ENCODE results near the gene SAP30. TPM values are rescaled to one million over a fixed set of nuclear protein-coding genes. Genes with fewer than 3 reads are reported as not detected.
A peak's percentile ranks its signal among the peaks of the same experiment; 100 is the strongest.

Gene SAP30
- total RNA-seq, 4 donors from 2014 or later: 36.5 to 53.4 (median 41.9) TPM

DNA sequence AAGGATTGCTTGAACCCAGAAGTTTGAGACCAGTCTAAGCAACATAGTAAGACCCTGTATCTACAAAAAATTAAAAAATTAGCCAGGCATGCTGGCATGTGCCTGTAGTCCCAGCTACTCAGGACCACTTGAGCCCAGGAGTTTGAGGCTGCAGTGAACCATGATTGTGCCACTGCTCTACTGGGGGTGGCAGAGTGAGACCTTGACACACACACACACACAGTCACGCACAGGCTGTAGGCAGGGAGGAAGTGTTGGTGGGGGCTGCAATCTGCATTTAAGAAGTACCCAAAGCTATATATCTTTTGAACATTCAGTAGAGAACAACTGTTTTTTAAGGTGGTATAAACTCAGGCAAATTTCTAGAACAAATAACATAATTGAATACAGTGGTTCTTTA, 20.9 kb downstream of the SAP30 start:
- H3K9me3 ChIP-seq: no peaks in the 10 kb centered on the region
- TF ChIP-seq, protein P1, sequence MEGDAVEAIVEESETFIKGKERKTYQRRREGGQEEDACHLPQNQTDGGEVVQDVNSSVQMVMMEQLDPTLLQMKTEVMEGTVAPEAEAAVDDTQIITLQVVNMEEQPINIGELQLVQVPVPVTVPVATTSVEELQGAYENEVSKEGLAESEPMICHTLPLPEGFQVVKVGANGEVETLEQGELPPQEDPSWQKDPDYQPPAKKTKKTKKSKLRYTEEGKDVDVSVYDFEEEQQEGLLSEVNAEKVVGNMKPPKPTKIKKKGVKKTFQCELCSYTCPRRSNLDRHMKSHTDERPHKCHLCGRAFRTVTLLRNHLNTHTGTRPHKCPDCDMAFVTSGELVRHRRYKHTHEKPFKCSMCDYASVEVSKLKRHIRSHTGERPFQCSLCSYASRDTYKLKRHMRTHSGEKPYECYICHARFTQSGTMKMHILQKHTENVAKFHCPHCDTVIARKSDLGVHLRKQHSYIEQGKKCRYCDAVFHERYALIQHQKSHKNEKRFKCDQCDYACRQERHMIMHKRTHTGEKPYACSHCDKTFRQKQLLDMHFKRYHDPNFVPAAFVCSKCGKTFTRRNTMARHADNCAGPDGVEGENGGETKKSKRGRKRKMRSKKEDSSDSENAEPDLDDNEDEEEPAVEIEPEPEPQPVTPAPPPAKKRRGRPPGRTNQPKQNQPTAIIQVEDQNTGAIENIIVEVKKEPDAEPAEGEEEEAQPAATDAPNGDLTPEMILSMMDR (IDR thresholded peaks at IDR 0.05): no peak
- TF ChIP-seq EP300 (IDR thresholded peaks at IDR 0.05): no peak
- no peak for TF ChIP-seq POLR2AphosphoS5 (IDR thresholded peaks at IDR 0.05)
- no peaks in the 10 kb centered on the region for H3K27me3 ChIP-seq
- no CpG with 5 or more reads among the region's 1 CpG for WGBS, 2 donors (ENCODE audit: low coverage in 1 of 2)
- ATAC-seq: no peak
- no peak overlapping the region for H3K27ac ChIP-seq
- no peaks in the 10 kb centered on the region for H3K4me1 ChIP-seq
- H3K4me3 ChIP-seq: no peak overlapping the region
- peaks cover 0 to 59% of the 10 kb centered on the region in 2 donors for H3K36me3 ChIP-seq

DNA sequence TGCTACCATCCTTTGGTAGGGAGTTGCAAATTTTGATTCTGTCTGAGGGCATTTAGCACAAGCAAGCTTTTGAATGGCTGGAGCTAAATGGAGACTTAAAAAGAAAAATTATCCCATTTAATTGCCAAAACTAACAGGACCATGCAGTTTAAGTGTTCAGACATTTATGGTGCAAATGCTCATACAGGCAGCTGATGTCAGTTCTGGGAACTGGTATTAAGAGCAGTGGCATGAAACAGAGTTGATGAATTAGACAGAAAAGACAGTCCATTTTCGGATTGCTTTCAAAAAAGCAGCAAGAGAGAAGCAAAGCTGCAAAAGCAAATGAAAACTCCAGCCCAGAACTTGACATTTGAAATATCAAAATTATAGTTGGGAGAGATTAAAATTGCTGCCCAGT, 26.9 kb downstream of the SAP30 start:
- H3K36me3 ChIP-seq: peaks cover 0 to 29% of the 10 kb centered on the region in 2 donors
- H3K9me3 ChIP-seq: no peaks in the 10 kb centered on the region
- WGBS, 2 donors (ENCODE audit: low coverage in 1 of 2): 20 to 37% methylated on average over 1 of the region's 1 CpG
- no peak overlapping the region for H3K4me3 ChIP-seq
- ATAC-seq: no peak
- H3K27ac ChIP-seq: peak overlapping the region in 2 of 4 donors; percentile 21 to 36
- H3K4me1 ChIP-seq: peaks cover 0 to 16% (median 0%) of the 10 kb centered on the region in 3 donors
- H3K27me3 ChIP-seq: no peaks in the 10 kb centered on the region
- TF ChIP-seq POLR2AphosphoS5 (IDR thresholded peaks at IDR 0.05) (peak; percentile 53), POLR2A (IDR thresholded peaks at IDR 0.05) (no peak)

DNA sequence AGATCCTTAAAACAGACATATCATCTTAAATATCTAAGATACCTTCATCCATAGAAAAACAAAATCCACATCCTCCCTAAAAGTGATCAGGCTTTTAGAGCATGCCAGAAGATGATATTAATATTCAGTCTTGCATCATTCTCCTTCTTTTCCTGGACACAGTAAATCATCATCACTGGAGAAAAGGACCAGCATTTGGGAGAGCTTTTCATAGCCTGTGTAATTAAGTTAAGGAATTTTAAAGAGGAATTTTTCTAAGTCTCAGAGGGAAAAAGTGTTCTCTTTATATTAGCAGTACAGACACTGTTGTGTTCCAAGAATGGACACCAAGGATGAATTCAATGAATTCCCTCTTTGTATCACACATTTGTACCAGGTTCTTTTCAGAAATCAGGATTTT, 27.5 kb downstream of the SAP30 start:
- Histone ChIP-seq H3K27me3 (no peaks in the 10 kb centered on the region), H3K27ac (peak overlapping the region in 3 of 4 donors; percentile 11 to 57 (median 36)), H3K36me3 (peaks cover 0 to 27% of the 10 kb centered on the region in 2 donors), H3K4me3 (no peak overlapping the region), H3K4me1 (peaks cover 0 to 16% (median 0%) of the 10 kb centered on the region in 3 donors), H3K9me3 (no peaks in the 10 kb centered on the region)
- TF ChIP-seq, protein P1 (IDR thresholded peaks at IDR 0.05): no peak
- peak; percentile 39 for TF ChIP-seq POLR2AphosphoS5 (IDR thresholded peaks at IDR 0.05)
- ATAC-seq: no peak

DNA sequence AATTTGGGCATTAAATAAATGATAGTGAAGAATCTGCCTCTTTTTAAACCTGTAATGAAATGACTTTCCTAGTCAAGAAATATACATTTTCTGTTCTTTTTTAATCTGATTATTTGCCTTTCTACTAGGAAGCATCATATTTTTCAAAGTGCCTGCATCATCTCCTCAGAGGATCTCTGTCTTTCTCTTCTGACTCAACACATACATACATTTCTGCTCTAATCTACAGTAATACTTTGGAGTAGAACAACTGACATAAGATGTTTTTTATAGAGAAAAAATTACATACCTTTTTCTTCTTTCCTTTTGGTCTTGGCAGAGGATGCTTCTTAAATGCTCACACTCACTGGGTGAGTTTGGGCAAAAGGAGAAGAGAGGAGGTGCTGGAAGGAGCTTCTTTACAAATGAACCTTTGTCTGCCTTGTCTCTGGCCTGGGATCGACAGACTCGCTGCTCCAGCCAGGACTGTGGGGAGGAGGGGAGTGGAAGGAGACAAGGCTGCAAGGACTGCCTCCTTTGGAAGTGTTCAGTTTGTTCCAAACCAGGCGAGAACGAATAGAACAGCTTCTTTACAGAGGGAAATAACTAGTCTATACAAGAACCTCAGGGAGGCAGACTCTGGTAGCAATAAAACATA, 28.1 kb downstream of the SAP30 start, which contains the start of gene SCRG1:
Gene SCRG1, minus strand, starts transcription at position 338 of the 637 bp plus-strand sequence. CDS start 7,702 bp downstream, outside the sequence.
- peak within 1 kb of the TSS in 1 of 2 donors; percentile 10 for H3K4me3 ChIP-seq
- peak; percentile 76 for ATAC-seq
- no peaks in the 10 kb centered on the region for H3K27me3 ChIP-seq
- peaks cover 0 to 16% (median 0%) of the 10 kb centered on the region in 3 donors for H3K4me1 ChIP-seq
- TF ChIP-seq POLR2A (IDR thresholded peaks at IDR 0.05): no peak
- no peak for TF ChIP-seq EP300 (IDR thresholded peaks at IDR 0.05)
- TF ChIP-seq POLR2AphosphoS5 (IDR thresholded peaks at IDR 0.05): no peak
- TF ChIP-seq, protein P1 (IDR thresholded peaks at IDR 0.05): no peak
- WGBS, 2 donors (ENCODE audit: low coverage in 1 of 2): 19% methylated on average over 4 of the region's 4 CpGs; no CpG with 5 or more reads in 1 of the 2 donors
- H3K9me3 ChIP-seq: no peaks in the 10 kb centered on the region
- H3K36me3 ChIP-seq: peaks cover 0 to 27% of the 10 kb centered on the region in 2 donors
- peak within 1 kb of the TSS; percentile 31 to 63 (median 46) for H3K27ac ChIP-seq

DNA sequence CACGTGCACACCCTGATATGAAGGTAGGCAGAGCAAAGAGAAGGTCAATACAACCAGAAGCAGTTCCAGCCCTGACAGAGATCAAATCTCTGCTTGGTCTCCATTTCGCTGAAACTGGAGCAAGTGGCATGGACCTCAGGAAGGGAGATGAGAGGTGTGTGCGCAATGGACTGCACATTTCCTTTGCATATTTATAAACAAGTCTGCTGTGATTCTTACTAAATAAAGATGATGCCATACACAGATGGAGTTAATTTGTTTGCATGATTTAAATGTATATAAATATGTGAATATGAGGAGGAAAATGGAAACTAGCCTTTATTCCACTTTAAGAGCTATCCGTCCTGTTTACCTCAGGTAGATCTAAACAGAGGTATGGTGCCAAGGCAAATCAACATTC, 30.3 kb downstream of the SAP30 start:
- Histone ChIP-seq H3K4me3 (no peak overlapping the region), H3K4me1 (peaks cover 0 to 16% (median 0%) of the 10 kb centered on the region in 3 donors), H3K27ac (no peak overlapping the region), H3K27me3 (no peaks in the 10 kb centered on the region), H3K36me3 (peaks cover 0 to 35% of the 10 kb centered on the region in 2 donors), H3K9me3 (no peaks in the 10 kb centered on the region)
- ATAC-seq: no peak
- 90 to 95% methylated on average over 3 to 4 of the region's 4 CpGs for WGBS, 2 donors (ENCODE audit: low coverage in 1 of 2)
- TF ChIP-seq POLR2AphosphoS5 (IDR thresholded peaks at IDR 0.05) (no peak), POLR2A (IDR thresholded peaks at IDR 0.05) (no peak), EP300 (IDR thresholded peaks at IDR 0.05) (no peak)
- TF ChIP-seq, protein P1 (IDR thresholded peaks at IDR 0.05): no peak

Data from gastroesophageal sphincter (tissue), 4 donors.